Kidney tubule cell (primary cell): ENCODE data around the gene AMIGO3.

Experiments used
- DNase-seq: peaks from one replicate; pipeline ENCODE4 v3.0.0-alpha.2; 2018; ENCODE audit warnings: low spot score

The AMIGO3 gene

GRCh38 chr3:49667701-49668413 lies 51.6 kb downstream of the AMIGO3 start:
- no peak for DNase-seq
